Type B pancreatic cell (in vitro differentiated cells): ENCODE measurements around the gene RNF121. TPM values are rescaled to one million over a fixed set of nuclear protein-coding genes. Genes with fewer than 3 reads are reported as not detected.

ENCODE experiments used
- DNase-seq: peaks from one replicate; pipeline ENCODE4 v3.0.0; 2021; ENCODE audit warnings: mixed read lengths; ENCODE audit not compliant: unreplicated experiment; ENCODE audit errors: extremely low spot score
- H3K27ac Mint-ChIP-seq: 2 replicates; pipeline ENCODE4 v1.8.0; 2021; ENCODE audit warnings: mild to moderate bottlenecking, mixed read lengths
- H3K27me3 Mint-ChIP-seq: 2 replicates; pipeline ENCODE4 v1.8.0; 2021; ENCODE audit warnings: mixed read lengths
- H3K36me3 Mint-ChIP-seq: 2 replicates; pipeline ENCODE4 v1.8.0; 2021; ENCODE audit warnings: mixed read lengths
- H3K4me1 Mint-ChIP-seq: one replicate; pipeline ENCODE4 v1.8.0; 2021; ENCODE audit warnings: mixed read lengths; ENCODE audit not compliant: unreplicated experiment
- H3K4me3 Mint-ChIP-seq: 2 replicates; pipeline ENCODE4 v1.8.0; 2021; ENCODE audit warnings: mild to moderate bottlenecking, mixed read lengths
- H3K9me3 Mint-ChIP-seq: 2 replicates; pipeline ENCODE4 v1.8.0; 2021; ENCODE audit warnings: mixed read lengths
- CTCF ChIP-seq: fragments of 200-600 bp; sonication (generic); conservative IDR thresholded peaks from 2 replicates; pipeline ENCODE4 v1.5.0; 2021; ENCODE audit warnings: antibody characterized with exemption, mild to moderate bottlenecking
- total RNA-seq: library from RNA; stranded (reverse); gene quantifications from 2 replicates; pipeline ENCODE4 v1.2.1, GENCODE V29; 2021; ENCODE audit warnings: low replicate concordance

Gene RNF121
- total RNA-seq, 1 donor from 2014 or later: 49.7 TPM

DNA sequence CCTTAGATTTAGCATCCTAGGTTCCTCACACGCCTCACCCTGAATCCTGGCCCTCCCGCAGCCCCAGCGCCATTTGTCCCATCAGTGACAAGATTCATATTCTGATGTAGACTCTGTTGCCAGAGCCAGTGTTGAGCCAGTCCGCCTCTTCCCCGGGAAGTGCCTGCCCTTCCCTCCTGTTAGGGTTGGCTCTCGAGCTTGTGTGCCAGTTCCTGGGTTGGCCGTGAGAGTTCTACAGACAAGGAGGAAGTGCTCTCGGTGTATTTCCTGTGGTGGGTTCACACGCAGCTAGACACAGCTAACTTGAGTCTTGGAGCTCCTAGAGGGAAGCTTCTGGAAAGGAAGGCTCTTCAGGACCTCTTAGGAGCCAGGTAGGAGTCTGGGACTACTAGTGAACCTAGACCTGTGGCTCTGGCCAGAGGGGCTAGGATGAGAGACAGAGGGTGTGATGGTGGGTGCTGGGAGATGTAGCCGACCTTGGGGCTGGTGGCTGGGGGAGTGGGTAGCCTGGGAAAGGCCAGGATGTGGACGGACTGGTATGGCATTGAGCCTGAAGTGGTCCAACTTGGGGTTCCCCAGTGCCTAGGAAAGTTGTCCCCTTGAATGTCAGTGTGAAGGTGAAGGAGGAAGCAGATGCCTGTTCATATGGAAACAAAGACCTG, 69.9 kb downstream of the RNF121 start, which contains the start of gene IL18BP:
TSS of gene IL18BP (plus strand) at position 261 of the 662 bp plus-strand sequence. CDS start 1,076 bp downstream, outside the sequence.
- peaks cover 5% of the 10 kb centered on the region for H3K36me3 Mint-ChIP-seq
- no peak for TF ChIP-seq CTCF

DNA sequence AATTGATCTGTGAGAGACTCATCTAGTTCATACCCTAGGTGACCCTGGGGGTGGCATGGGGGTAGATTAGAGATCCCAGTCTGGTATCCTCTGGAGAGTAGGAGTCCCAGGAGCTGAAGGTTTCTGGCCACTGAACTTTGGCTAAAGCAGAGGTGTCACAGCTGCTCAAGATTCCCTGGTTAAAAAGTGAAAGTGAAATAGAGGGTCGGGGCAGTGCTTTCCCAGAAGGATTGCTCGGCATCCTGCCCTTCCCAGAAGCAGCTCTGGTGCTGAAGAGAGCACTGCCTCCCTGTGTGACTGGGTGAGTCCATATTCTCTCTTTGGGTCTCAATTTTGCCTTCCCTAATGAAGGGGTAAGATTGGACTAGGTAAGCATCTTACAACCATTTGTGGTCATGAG, 70.5 kb downstream of the RNF121 start:
- TF ChIP-seq CTCF: no peak
- Mint-ChIP-seq H3K9me3 (no peaks in the 10 kb centered on the region), H3K4me3 (peak overlapping the region; percentile 9), H3K27ac (peak overlapping the region; percentile 50), H3K36me3 (peaks cover 8% of the 10 kb centered on the region), H3K4me1 (peaks cover 15% of the 10 kb centered on the region), H3K27me3 (no peaks in the 10 kb centered on the region)
- DNase-seq: no peak

More for the DNA sequence above, 69.9 kb downstream of the RNF121 start, which contains the start of gene IL18BP:
- Mint-ChIP-seq H3K27me3 (no peaks in the 10 kb centered on the region), H3K27ac (peak within 1 kb of the TSS; percentile 50), H3K4me3 (peak within 1 kb of the TSS; percentile 9), H3K4me1 (peaks cover 15% of the 10 kb centered on the region), H3K9me3 (no peaks in the 10 kb centered on the region)
- DNase-seq: no peak

DNA sequence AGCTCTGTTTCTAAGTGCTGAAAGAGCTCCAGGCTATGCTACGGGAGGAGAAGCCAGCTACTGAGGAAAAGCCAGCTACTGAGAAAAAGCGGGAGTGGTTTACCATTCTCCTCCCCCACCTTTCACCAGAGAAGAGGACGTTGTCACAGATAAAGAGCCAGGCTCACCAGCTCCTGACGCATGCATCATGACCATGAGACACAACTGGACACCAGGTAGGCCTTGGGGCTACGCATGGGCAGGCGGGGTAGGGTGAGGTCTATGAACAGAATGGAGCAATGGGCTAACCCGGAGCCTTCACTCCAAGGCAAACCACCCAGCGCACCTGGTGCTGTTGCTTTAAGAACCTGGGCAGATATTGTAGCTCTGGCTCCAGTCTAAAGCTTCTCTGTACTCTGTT, 71.0 kb downstream of the RNF121 start:
- Mint-ChIP-seq H3K36me3 (peaks cover 8% of the 10 kb centered on the region), H3K27ac (peak overlapping the region; percentile 50), H3K9me3 (no peaks in the 10 kb centered on the region), H3K4me1 (peaks cover 15% of the 10 kb centered on the region), H3K4me3 (no peak overlapping the region), H3K27me3 (no peaks in the 10 kb centered on the region)
- DNase-seq: no peak
- TF ChIP-seq CTCF: no peak

- Mint-ChIP-seq H3K4me1 (peaks cover 15% of the 10 kb centered on the region), H3K27ac (peak overlapping the region; percentile 50), H3K4me3 (no peak overlapping the region), H3K27me3 (no peaks in the 10 kb centered on the region), H3K9me3 (no peaks in the 10 kb centered on the region), H3K36me3 (peaks cover 8% of the 10 kb centered on the region)
- TF ChIP-seq CTCF: no peak
- no peak for DNase-seq
Measured at GRCh38 chr11:72000202-72000867, 71.5 kb downstream of the RNF121 start.

DNA sequence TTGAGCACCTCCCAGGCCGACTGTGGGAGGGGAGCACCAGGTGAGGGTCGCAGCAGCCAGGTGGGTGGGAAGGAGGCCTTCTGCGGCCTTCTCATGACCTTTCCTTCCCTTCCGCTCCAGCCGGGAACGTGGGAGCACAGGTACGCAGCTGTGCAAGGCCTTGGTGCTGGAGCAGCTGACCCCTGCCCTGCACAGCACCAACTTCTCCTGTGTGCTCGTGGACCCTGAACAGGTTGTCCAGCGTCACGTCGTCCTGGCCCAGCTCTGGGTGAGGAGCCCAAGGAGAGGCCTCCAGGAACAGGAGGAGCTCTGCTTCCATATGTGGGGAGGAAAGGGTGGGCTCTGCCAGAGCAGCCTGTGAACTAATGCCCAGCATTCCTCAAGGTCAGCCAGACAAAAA, 72.4 kb downstream of the RNF121 start:
- Mint-ChIP-seq H3K27ac (peak overlapping the region; percentile 54), H3K27me3 (no peaks in the 10 kb centered on the region), H3K4me1 (peaks cover 15% of the 10 kb centered on the region), H3K36me3 (peaks cover 10% of the 10 kb centered on the region), H3K4me3 (no peak overlapping the region), H3K9me3 (no peaks in the 10 kb centered on the region)
- no peak for TF ChIP-seq CTCF
- DNase-seq: no peak
